ENCODE measurements around the gene TC2N. TPM values are rescaled to one million over a fixed set of nuclear protein-coding genes. Genes with fewer than 3 reads are reported as not detected.

TC2N gene
- total RNA-seq, 1 donor from 2014 or later: 50.3 TPM

DNA sequence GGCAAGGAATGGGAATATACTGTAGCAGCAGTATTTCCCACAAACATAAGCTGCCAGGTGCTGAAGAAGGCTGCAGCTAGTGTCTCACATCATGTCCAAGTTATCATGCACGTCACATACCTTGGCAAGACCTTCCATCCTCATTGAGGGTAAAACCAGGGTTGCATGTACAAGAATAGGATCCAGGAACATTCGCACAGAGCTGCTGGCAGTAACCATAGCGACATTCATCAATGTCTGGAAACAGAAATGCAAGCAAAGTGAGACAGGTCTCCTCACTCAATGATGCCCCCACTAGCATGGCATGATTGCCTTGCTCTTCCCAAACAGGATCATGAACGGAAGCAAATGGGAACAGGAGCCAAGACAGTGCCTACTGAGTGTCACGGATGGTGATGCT, 23.8 kb upstream of the TC2N start:
- Histone ChIP-seq H3K9me3 (no peaks in the 10 kb centered on the region), H3K36me3 (no peaks in the 10 kb centered on the region), H3K4me1 (peaks cover 30% of the 10 kb centered on the region), H3K4me3 (no peak overlapping the region), H3K27ac (no peak overlapping the region), H3K27me3 (no peaks in the 10 kb centered on the region)
- no peak for DNase-seq (ENCODE audit: extremely low spot score in 2 of 2)
- intact Hi-C loops (cut with DNase I): no loop called here
- no peak for TF ChIP-seq POLR2AphosphoS5 (IDR thresholded peaks at IDR 0.05; ENCODE audit: insufficient read depth in 1 of 2, low read depth in 1 of 2)

DNA sequence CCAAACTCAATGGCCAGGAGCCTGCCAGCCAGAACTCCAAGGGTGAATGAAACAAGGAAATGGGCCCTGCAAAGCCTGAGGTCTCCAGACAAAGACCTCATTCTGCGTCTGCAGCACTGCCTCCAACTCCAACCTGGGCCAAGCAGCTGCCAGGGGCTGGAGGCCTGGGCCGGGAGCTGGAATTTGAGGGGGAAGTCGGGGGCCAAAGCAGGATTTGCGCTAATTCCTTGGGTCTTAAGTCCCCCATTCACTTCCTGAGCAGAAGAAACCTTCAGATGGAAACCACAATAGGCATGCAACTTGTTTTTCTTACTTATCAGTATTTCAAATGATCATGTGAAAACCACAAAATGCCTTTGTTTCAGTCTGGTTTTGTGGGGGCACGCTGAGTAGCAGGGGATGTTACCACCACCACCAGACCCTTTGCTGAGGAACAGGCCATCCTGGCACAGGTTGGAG, 23.0 kb upstream of the TC2N start:
- Histone ChIP-seq H3K9me3 (no peaks in the 10 kb centered on the region), H3K36me3 (no peaks in the 10 kb centered on the region), H3K4me3 (no peak overlapping the region), H3K27me3 (no peaks in the 10 kb centered on the region), H3K4me1 (peaks cover 30% of the 10 kb centered on the region), H3K27ac (no peak overlapping the region)
- TF ChIP-seq POLR2AphosphoS5 (IDR thresholded peaks at IDR 0.05; ENCODE audit: insufficient read depth in 1 of 2, low read depth in 1 of 2) (peak in 1 of 2 donors; percentile 1), CTCF (IDR thresholded peaks at IDR 0.05) (no peak), POLR2A (IDR thresholded peaks at IDR 0.05) (no peak)
- no peak for DNase-seq (ENCODE audit: extremely low spot score in 2 of 2)
- intact Hi-C loops (cut with DNase I): no loop called here

DNA sequence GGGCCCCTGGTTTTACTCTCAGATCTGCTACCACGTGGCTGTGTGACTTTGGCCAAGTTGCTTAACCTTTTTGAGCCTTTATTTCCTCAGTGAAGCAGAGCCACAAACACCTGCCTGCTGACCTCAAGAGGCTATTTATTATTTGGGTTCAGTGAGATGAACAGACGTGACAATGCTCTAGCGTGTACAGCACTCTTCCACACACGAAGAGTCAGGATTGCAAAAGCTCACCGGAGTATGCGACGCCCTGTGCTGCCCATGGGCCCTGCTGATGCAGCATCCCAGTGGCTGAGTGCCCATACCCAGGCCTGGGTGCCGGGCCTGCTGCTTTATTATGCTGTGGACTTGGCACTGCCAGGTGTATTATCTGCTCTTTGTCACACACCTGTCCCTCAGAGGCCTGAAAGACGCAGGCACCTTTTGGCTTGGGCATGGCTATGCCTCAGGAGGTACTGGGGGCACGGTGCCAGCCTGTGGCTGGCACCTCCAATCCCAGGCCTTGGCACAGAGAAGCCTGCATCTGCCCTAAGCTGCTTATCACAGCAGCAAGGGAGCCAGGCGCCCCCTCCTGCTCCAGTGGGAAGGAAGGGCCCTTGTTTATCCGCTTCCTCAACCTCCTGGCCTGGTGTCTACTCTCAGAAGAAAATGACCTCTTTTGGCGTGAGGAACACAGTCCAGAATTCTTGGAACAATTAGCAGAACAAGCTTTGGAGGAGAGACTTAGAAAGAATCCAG, 22.3 kb upstream of the TC2N start:
- TF ChIP-seq POLR2AphosphoS5 (IDR thresholded peaks at IDR 0.05; ENCODE audit: insufficient read depth in 1 of 2, low read depth in 1 of 2): peak; percentile 11 to 20
- no peak for TF ChIP-seq CTCF (IDR thresholded peaks at IDR 0.05)
- H3K27ac ChIP-seq: peak overlapping the region; percentile 37
- peaks cover 30% of the 10 kb centered on the region for H3K4me1 ChIP-seq
- H3K4me3 ChIP-seq: no peak overlapping the region
- no peaks in the 10 kb centered on the region for H3K36me3 ChIP-seq
- no peak for DNase-seq (ENCODE audit: extremely low spot score in 2 of 2)
- H3K27me3 ChIP-seq: no peaks in the 10 kb centered on the region
- no peaks in the 10 kb centered on the region for H3K9me3 ChIP-seq
- intact Hi-C loops (cut with DNase I): no loop called here

GRCh38 chr14:91888641-91889476, 21.5 kb upstream of the TC2N start:
- DNase-seq (ENCODE audit: extremely low spot score in 2 of 2): no peak
- Histone ChIP-seq H3K27ac (peak overlapping the region; percentile 37), H3K9me3 (no peaks in the 10 kb centered on the region), H3K4me1 (peaks cover 30% of the 10 kb centered on the region), H3K4me3 (no peak overlapping the region), H3K27me3 (no peaks in the 10 kb centered on the region), H3K36me3 (no peaks in the 10 kb centered on the region)
- TF ChIP-seq POLR2AphosphoS5 (IDR thresholded peaks at IDR 0.05; ENCODE audit: insufficient read depth in 1 of 2, low read depth in 1 of 2): no peak
- TF ChIP-seq POLR2A (IDR thresholded peaks at IDR 0.05): no peak
- TF ChIP-seq CTCF (IDR thresholded peaks at IDR 0.05): no peak
- intact Hi-C loops (cut with DNase I): no loop called here

DNA sequence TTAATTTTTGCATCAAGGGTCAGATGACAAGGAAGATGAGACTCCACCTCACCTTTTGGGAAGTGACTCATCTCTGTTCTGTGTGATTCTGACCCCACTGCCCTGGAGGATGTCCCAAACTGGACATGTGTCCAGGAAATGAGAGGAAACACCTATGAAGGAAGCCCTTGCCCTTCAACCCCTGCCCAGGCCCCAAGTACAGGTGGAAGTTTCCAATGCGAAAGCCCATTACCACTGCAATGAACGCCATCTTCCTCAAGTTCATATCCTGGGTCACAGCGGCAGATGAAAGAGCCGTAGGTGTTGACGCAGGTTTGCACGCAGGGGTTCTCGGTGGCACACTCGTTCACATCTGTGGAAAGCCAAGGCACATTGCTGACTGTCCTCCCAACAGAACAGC, 19.6 kb upstream of the TC2N start:
- Histone ChIP-seq H3K36me3 (no peaks in the 10 kb centered on the region), H3K27ac (no peak overlapping the region), H3K4me1 (peaks cover 35% of the 10 kb centered on the region), H3K9me3 (no peaks in the 10 kb centered on the region), H3K27me3 (no peaks in the 10 kb centered on the region), H3K4me3 (no peak overlapping the region)
- TF ChIP-seq POLR2AphosphoS5 (IDR thresholded peaks at IDR 0.05; ENCODE audit: insufficient read depth in 1 of 2, low read depth in 1 of 2) (no peak), CTCF (IDR thresholded peaks at IDR 0.05) (no peak), POLR2A (IDR thresholded peaks at IDR 0.05) (no peak)
- intact Hi-C loops (cut with DNase I): no loop called here
- no peak for DNase-seq (ENCODE audit: extremely low spot score in 2 of 2)
